ENCODE measurements around the gene ADAMTS15.

The ADAMTS15 gene

GRCh38 chr11:130478881-130479280 lies 30.4 kb downstream of the ADAMTS15 start:
- DNase-seq (ENCODE audit: low read depth), result no peak

GRCh38 chr11:130480186-130480585 lies 31.7 kb downstream of the ADAMTS15 start:
- no peak for DNase-seq (ENCODE audit: low read depth)

- DNase-seq (ENCODE audit: low read depth), result no peak
Measured at GRCh38 chr11:130480711-130481140, 32.3 kb downstream of the ADAMTS15 start.

GRCh38 chr11:130483124-130483523 lies 34.7 kb downstream of the ADAMTS15 start:
- DNase-seq (ENCODE audit: low read depth), result no peak

GRCh38 chr11:130485983-130486382 lies 37.5 kb downstream of the ADAMTS15 start:
- DNase-seq (ENCODE audit: low read depth), result no peak

GRCh38 chr11:130486391-130486836 lies 38.0 kb downstream of the ADAMTS15 start:
- DNase-seq (ENCODE audit: low read depth), result no peak

GRCh38 chr11:130486987-130487923 lies 38.8 kb downstream of the ADAMTS15 start:
- no peak for DNase-seq (ENCODE audit: low read depth)

GRCh38 chr11:130487924-130488815 lies 39.7 kb downstream of the ADAMTS15 start:
- DNase-seq (ENCODE audit: low read depth), result no peak

- no peak for DNase-seq (ENCODE audit: low read depth)
Measured at GRCh38 chr11:130488848-130489584, 40.6 kb downstream of the ADAMTS15 start.

- DNase-seq (ENCODE audit: low read depth), result no peak
Measured at GRCh38 chr11:130489716-130490115, 41.3 kb downstream of the ADAMTS15 start.

GRCh38 chr11:130490682-130491449 lies 42.4 kb downstream of the ADAMTS15 start:
- no peak for DNase-seq (ENCODE audit: low read depth)

- no peak for DNase-seq (ENCODE audit: low read depth)
Measured at GRCh38 chr11:130498181-130498580, 49.7 kb downstream of the ADAMTS15 start.

GRCh38 chr11:130499828-130500227 lies 51.4 kb downstream of the ADAMTS15 start:
- DNase-seq (ENCODE audit: low read depth), result no peak

GRCh38 chr11:130504317-130504716 lies 55.9 kb downstream of the ADAMTS15 start:
- no peak for DNase-seq (ENCODE audit: low read depth)

- no peak for DNase-seq (ENCODE audit: low read depth)
Measured at GRCh38 chr11:130508913-130509312, 60.5 kb downstream of the ADAMTS15 start.

GRCh38 chr11:130509942-130510341 lies 61.5 kb downstream of the ADAMTS15 start:
- no peak for DNase-seq (ENCODE audit: low read depth)

GRCh38 chr11:130510407-130511006 lies 62.1 kb downstream of the ADAMTS15 start:
- DNase-seq (ENCODE audit: low read depth), result no peak

GRCh38 chr11:130511765-130512164 lies 63.3 kb downstream of the ADAMTS15 start:
- no peak for DNase-seq (ENCODE audit: low read depth)

GRCh38 chr11:130512662-130513061 lies 64.2 kb downstream of the ADAMTS15 start:
- no peak for DNase-seq (ENCODE audit: low read depth)

GRCh38 chr11:130513132-130513531 lies 64.7 kb downstream of the ADAMTS15 start:
- DNase-seq (ENCODE audit: low read depth), result no peak

GRCh38 chr11:130514316-130514715 lies 65.9 kb downstream of the ADAMTS15 start:
- no peak for DNase-seq (ENCODE audit: low read depth)

All from activated T-cell treated with anti-CD3 and anti-CD28 coated beads for 24 hours (primary cell).